GM23248 (cell line): Measurements from ENCODE around the gene PLEKHA6.

Source experiments
- EZH2 ChIP-seq: fragments of 200-600 bp; sonication (generic); IDR thresholded peaks from 2 replicates; pipeline ENCODE4 v1.6.1; 2018; ENCODE audit warnings: antibody characterized with exemption, mild to moderate bottlenecking; ENCODE audit not compliant: insufficient read depth, poor library complexity, severe bottlenecking
- EZH2phosphoT487 ChIP-seq: fragments of 200-600 bp; sonication (generic); IDR thresholded peaks from 2 replicates; pipeline ENCODE4 v1.6.1; 2018; ENCODE audit warnings: antibody characterized with exemption, moderate library complexity, mild to moderate bottlenecking, low read depth; ENCODE audit not compliant: insufficient read depth

DNA sequence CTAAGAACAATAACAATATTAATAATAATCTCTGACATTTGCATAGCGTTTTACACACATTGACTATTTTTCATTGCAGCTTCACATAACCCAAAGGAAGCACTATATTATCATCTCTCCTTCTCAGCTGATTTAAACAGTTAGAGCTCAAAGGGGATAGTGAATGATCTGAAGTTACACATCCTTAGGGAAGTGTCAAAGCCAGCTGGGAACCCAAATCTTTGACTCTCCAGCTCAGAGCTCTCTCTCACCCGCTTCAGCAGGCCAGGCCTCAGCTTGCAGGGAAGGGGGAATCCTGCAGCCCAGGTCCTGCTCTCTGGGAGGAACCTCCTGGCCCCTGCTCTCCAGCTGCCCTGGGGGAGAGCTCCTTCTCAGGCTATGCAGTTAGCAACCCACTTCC is 26.3 kb downstream of the PLEKHA6 start:
- TF ChIP-seq EZH2 (no peak), EZH2phosphoT487 (no peak)
